Stimulated activated CD8-positive, alpha-beta memory T cell treated with anti-CD3 and anti-CD28 coated beads, Interleukin-2, amount 100 ng/mL, for 1 hour (primary cell): Measurements from ENCODE around the gene SCN1B.
"Not testable (repeated sequence)": the region's sequence is repeated elsewhere in the genome, so short reads cannot be mapped to it uniquely, and the experiment has no call there.

Experiments used
- DNase-seq, 2 donors: peaks; one replicate each; pipeline ENCODE4 v3.0.0-alpha.2; 2020; ENCODE audit warnings: low read depth in 2 of 2

The SCN1B gene

DNA sequence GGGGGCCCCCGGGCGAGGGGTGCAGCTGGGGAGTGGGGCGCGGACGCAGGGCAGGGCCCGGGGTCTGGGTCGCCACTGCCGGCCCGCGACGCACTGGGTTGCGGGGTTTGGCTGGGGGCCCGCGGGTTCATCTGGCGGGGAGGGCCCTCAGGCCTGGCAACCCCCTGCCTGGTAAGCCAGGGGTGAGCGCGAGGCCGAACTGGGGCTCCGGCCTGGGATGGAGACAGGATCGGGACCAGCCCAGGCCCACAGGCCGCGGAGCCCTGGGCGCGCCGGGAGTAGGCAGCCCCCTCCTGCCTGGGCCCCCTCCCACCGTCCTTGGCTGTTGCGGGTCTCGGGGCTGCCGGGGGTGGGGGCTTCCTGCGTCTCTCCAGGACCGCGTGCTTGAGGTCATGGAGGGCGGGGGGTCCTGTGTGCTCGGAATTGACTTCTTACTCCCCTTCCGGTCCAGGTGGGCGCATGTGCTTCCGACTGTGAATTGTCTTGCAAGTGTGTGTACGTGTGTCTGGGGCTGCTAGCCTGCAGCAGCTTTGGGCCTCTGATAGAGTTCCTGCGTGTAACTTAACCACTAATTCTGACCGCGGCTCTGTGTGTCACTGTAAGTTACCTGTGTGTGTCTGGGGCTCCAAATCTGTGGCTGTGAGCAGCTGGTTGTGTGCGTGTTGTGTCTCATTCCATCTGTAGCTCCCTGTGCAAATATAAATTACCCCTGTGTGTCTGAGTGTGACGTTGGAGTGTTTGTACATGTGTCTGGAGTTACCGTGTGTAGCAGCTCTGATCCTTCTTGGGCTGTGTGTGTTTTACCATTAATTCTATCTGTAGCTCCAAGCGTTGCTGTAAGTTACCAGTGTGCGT, 29.4 kb upstream of the SCN1B start:
- DNase-seq = peak in 1 of 2 donors; percentile 19

DNA sequence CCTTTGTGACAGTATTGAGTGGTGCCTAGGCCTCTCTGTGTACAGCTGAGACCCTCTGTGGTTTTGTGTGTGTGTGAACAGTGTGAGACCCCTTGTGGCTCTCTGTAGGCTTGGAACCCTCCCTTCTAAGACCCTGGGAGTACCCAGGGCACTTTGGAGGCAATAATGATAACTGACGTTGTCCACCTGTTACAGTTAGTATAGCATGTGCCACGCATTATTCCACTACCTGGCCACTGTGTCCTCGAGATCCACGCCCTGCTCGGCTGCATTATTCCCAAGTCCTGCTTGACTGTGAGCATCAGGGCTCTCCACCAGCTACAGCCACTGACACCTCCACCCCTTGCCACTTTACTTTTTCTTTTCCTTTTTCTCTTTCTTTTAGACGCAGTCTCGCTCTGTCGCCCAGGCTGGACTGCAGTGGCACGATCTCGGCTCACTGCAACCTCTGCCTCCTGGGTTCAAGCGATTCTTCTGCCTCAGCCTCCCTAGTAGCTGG, 28.2 kb upstream of the SCN1B start:
- DNase-seq = no peak

DNA sequence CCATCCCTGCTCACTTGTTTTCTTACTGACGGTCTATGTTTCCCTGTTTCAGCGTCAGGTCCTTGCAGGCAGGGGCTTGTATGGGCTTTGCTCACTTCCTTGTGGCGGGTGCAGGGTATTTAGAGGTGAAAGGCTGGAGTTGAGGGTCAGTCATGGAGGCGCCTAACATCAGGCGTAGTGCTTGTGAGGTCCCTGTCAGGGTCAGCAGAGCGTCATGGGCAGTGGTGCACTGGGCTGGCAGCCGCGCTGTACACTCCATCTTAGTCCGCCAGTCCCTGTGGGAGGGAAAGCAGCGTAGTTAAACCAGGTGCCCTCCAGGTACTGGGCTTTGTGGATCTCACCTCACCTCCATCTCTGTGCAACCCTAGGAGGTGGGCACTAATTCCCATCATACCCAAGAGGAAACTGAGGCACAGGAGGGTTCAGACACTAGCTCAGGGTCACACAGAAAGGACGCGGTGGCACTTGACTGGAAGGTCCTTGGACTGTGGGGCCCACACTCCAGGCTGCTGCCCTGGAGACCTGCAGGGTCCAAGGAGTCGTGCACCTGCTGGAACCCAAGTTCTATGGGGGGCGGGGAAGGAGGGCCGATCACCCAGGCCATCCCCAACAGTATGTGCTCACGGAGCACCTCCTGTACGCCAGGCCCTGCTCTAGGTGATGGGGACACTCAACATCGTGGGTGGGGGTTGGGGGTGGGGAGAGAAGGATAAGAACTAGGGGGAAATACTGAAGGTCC, 25.6 kb upstream of the SCN1B start:
- DNase-seq = no peak

DNA sequence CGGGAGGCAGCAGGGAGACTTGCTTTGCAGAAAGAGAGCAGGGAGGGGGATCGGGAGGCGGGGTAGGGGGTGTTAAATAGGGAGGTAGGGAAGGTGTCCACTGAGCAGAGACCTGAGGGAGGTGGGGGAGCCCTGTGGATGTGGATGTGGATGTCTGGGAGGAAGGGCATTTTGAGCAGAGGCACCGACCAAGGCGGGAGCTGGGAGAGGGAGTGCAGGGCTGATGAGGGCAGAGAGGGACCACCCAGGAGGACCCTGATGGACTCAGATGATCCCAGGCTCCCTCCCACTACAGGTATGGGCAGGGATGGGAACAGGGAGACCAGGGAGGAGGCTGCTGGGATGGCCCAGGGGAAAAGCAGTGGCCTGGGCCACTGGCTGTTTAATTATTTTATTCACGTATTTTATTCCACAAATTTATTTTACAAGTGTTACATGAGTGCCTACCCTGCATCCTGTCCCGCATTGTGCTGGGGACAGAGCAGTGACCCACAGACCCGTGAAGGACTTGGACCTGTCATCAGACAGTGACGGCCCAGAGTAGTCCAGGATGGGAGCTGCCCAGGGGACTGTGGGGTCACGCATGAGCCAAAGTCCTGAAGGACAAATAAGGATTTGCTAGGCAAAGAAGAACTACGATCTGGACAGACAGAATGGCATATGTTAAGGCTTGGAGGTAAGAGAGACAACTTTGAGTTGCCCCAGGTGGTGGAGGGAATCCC, 24.9 kb upstream of the SCN1B start:
- no peak for DNase-seq

DNA sequence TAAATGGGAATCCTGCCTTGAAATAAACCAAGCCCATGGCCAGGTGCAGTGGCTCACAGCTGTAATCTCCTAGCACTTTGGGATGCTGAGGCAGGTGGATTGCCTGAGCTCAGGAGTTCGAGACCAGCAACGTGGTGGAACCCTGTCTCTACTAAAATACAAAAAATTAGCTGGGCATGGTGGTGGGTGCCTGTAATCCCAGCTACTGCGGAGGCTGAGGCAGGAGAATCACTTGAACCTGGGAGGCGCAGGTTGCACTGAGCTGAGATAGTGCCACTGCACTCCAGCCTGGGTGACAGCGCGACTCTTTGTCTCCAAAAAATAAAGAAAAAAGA, 24.3 kb upstream of the SCN1B start:
- not testable (repeated sequence) for DNase-seq

DNA sequence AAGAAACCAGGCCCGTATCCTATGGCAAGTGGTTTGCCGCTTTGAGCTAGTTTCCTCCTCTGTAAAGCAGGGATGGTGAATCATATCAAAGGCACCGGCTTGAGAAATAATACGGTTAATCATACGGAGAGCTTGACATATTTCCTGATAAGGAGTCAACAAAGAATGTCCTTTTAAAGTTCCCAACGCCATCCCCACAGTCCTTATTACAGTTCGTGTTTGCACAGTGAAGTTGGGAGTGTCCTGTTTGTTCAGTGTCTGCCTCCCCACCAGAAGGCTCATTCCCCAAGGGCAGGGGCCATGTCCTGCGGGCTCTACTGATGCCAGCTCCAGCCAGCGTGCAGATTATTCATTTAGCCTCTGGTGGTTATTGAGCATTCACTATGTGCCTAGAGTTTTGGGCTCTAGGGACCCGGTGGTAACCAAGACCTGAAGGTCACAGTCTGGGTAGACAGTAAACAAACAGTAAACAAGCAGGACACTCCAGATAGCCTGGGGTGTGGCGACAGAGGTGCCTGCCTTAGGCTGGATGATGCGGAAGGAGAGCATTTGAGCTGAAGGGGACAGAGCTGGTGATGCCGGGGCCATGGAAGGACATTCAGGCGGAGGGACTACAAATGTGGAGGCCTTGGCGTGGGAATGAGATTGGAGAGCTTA, 23.8 kb upstream of the SCN1B start:
- DNase-seq = no peak

DNA sequence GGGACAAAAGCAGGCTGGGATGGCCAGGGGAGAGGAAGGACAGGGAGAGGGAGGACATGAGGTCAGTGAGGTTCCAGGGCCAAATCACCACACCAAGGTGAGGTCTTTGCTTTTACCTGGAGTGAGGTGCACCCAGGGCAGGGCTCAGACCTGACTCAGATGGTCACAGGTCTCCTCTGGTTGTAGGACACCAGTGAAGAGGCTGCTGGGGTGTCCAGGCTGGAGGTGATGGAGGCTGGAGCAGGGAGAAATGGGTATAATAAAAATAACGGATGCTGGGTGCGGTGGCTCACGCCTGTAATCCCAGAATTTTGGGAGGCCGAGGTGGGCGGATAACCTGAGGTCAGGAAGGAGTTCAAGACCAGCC, 23.3 kb upstream of the SCN1B start:
- no peak for DNase-seq

DNA sequence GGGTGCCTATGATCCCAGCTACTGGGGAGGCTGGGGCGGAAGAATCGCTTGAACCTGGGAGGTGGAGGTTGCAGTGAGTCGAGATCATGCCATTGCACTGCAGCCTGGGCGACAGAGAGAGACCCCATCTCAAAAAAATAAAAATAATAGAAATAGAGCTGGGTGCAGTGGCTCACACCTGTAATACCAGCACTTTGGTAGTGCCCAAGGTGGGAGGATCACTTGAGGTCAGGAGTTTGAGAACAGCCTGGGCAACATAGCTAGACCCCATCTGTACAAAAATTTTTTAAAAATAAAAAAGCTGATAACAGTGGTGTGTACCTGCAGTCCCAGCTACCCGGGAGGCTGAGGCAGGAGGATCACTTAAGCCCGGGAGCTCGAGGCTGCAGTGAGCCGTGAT, 22.8 kb upstream of the SCN1B start:
- DNase-seq = not testable (repeated sequence)

DNA sequence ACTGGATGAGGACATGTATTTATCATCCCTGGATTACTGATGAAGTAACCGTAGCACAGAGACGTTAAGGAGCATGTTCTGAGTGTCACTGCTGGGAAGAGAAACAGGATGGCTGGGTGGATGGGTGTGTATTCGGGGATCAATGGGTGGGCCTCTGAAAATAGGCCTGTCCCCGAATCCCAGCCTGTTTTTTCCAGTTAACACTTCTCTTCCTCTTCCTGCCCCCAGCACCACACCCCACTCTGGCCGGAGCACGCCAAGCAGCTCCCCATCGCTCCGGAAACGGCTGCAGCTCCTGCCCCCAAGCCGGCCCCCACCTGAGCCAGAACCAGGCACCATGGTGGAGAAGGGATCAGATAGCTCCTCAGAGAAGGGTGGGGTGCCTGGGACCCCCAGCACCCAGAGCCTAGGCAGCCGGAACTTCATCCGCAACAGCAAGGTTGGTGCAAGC, 21.4 kb upstream of the SCN1B start:
- no peak for DNase-seq

DNA sequence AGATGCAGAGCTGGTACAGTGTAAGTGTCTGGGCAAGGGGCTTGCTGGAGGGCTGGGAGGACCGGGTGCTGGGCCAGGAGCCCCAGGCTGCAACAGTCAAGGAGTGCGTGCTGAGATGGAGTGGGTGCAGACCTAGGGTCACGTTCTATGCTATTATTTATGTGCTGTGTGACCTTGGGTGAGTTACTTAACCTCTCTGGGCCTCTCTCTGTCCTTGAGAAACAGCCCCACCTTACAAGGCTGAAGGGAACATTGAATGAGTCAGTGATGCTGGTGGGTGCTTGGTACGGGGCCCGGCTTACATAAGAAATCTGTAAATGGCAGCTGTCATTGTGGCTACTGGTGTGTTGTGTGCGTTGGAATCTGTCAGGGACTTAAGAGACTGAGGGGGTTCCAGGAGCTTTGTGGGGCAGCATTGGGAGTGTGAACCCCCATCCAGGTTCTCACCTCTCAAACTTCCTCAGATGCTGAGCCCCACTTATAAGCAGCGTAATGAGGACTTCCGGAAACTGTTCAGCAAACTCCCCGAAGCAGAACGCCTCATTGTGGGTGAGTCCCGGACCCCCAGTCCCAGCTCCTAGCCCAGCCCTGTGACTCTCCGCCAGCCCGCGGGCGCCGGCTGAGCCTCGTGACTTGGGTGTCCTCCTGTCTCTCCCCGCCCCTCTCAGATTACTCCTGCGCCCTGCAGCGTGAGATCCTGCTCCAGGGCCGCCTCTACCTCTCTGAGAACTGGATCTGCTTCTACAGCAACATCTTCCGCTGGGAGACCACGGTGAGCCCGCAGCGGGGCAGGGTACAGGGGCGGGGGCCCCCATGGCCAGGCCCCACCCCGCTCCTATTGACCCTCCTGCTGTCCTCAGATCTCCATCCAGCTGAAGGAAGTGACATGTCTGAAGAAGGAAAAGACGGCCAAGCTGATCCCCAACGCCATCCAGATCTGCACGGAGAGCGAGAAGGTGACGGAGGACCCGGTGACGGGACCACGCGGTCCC, 20.6 kb upstream of the SCN1B start:
- no peak for DNase-seq

DNA sequence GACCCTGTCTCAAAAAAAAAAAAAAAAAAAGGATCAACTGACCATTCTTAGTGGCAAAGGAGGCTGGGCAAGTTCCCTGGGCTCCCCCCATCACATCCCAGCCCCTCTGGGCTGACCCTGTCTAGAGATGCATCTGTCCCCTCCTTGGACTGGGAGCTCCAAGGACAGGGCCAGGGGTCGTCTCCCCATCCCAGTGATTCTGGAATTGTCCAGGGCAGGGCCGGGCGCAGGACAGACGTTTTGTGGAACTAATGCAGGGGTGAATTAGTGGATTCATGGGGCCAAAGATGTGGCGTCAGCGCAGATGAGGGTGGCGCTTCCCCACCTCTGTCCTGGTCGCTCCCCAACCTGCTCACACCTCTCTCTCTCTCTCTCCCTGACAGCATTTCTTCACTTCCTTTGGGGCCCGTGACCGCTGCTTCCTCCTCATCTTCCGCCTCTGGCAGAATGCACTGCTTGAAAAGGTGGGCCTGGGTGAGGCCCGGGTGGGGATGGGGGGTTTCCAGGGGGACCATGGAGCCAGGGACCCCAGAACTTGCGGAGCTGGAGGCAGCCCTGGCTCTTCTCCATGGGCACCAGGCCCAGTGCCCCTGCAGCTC, 19.1 kb upstream of the SCN1B start:
- DNase-seq = no peak

DNA sequence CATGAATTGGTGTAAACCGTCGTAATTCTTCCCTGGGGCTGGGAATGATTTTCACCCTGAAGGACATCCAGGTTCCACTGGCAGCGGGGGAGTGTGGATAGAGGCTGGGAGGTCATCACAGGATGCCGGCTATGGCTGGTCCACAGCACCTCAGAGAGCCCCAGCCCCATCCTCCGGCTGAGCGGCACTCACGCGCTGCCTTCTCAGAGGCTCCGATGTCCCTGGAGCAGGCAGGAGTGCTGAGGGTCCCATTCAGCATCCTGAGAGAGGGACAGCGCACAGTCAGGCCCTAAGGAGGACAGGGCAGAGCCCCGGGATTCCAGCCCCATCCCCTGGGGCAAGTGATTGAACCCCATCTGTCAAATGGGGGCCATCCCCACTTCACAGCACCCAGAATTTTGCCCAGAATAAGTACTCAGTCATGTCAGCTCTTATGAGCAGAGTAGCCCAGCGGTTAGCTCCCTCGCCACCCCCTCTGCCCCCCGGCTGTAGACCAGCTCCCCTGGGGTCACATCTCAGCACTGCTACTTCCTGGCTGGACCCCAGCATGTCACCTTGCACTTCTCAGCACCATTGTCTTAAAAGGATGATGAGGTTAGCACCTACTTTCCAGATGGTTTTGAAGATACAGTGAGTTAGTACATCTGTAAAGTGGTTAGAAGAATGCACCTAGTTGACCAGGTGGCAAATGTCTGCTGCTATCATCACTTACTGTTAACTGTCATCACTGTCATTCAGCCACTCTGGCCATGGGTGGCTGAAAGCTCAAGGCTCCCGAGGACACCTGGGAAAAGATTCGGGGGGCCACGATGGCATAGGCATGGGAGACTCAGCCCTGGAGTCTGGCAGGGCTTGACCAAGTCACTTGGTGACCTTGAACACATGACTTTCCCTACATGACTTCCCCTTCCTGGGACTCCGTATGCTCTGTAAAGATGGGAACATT, 18.3 kb upstream of the SCN1B start:
- no peak for DNase-seq

DNA sequence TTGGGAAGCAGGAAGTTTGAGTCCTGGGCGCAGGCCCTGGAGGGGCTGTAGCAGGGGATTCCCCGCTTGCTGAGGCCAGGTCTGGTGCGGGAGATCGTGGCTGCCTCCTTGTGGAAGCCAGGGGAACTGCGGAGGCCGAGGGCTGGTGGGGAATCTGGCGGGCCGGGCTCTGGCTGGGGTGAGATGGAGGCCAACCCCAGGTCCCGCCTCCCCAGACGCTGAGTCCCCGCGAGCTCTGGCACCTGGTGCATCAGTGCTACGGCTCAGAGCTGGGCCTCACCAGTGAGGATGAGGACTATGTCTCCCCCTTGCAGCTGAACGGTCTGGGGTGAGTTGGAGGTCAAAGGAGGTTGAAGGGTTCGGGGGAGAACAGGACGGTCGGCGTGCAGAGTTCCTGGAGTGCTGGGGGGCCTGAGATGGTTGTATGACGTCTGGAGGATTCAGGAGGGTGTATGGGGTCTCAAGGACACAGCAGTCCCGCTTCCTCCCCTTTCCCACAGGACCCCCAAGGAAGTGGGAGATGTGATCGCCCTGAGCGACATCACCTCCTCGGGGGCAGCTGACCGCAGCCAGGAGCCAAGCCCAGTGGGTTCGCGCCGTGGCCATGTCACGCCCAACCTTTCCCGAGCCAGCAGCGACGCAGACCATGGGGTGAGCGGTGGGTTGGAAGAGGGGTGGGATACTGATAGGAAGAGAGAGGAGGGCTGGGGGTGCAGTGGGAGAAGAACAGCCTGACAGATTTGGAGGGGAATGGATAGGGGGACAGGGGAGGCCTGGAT, 17.0 kb upstream of the SCN1B start:
- DNase-seq = peak; percentile 65 to 66

DNA sequence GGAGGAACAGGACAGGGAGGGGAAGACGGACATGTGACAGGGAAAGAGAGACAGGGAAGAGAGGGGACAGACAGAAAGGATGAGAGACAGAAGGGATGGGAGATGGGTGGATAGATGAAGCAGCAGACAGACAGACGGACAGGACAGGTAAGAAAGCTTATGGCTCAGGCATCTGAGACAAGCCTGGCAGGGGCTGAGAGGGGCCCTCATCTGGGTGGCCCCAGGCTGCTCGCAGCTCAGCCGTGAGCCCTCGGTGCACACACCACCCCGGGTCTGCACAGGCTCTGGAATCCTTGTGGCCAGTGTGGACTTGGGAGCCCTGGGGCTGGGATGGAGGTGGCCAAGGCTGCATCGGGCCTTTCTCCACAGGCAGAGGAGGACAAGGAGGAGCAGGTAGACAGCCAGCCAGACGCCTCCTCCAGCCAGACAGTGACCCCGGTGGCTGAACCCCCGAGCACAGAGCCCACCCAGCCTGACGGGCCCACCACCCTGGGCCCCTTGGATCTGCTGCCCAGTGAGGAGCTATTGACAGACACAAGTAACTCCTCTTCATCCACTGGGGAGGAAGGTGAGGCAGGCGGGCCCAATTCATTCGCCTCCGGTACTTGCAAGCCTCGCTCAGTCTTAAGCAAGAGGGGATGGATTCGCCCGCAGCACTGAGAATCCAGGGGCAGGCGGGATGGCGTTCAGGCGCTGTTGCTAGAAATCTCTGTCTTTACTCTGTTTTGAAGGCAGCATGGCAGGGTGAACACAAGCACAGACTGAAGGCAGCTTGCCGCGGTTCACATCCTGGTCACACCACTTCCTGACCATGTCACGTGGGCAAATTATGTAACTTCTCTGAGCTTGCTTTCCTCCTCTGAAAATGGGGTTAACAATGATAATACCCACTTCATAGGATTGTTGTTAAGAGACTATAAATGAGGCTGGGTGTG, 16.2 kb upstream of the SCN1B start:
- peak; percentile 36 to 43 for DNase-seq

DNA sequence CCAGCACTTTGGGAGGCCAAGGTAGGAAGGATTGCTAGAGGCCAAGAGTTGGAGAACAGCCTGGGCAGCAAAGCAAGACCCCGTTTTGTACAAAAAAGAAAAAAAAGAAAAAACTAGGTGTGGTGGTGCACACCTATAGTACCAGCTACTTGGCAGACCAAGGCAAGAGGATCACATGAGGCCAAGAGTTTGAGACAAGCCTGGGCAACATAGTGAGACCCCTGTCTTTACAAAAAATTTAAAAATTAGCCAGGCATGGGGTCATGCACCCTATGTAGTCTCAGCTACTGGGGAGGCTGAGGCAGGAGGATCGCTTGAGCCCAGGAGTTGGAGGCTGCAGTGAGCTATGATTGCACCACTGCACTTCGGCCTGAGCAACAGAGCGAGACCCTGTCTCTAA, 15.5 kb upstream of the SCN1B start:
- not testable (repeated sequence) for DNase-seq

DNA sequence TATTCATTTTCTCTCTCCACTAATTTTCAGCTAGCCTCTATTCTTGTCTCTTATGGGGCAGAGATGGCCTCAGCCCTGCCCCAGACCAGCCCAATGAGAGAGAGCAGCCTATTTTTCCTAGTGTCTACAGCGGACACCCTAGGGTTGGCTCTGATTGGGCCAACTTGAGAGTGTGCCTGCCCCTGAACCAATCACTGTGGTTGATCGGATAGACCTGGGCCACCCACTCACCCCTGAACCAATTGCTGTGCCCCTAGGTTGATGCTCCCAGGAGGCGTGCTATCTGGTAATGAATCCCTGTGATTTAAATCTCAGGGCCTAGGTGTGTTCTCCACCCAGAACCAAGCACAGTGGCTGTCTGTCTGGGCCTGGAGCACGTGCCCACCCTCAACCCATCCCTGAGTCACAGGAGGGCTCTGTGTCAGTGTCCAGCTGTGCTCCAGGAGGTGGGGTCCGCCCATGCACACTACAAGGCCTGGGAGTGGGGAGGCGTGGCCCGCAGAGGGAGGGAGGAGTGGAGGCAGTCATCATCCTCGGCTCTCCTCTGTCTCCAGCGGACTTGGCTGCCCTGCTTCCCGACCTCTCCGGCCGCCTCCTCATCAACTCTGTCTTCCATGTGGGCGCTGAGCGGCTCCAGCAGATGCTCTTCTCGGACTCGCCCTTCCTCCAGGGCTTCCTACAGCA, 14.9 kb upstream of the SCN1B start:
- DNase-seq = no peak

DNA sequence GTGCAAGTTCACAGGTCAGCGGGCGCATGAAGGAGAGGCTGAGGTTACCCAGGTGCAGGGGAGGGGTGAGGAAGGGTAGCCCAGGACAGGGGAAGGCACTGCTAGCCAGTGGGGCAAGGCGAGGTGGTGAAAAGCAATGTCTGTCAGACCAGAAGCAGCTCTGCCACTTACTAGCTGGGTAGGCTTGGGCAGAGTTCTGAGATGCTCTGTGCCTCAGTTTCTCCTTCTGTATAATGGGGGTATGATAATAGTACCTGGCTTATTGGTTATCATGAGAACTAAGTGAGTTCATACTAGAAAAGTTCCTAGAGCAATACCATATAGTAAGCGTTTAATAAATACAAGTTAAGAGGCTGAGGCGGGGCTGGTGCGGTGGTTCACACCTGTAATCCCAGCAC, 14.3 kb upstream of the SCN1B start:
- no peak for DNase-seq
